AG09319 (cell line): ENCODE results near the gene CBFA2T2.

Experiments
- DNase-seq: peaks from one replicate; pipeline ENCODE4 v3.0.0-alpha.2; 2010; ENCODE audit warnings: low read depth; ENCODE audit errors: extremely low read depth
- CTCF ChIP-seq: IDR thresholded peaks from 2 replicates; pipeline ENCODE4 v1.5.1; 2011; ENCODE audit warnings: low read depth, mild to moderate bottlenecking, inconsistent platforms, low read length, moderate library complexity

Gene CBFA2T2

GRCh38 chr20:33668466-33669155 is 178.7 kb downstream of the CBFA2T2 start:
- DNase-seq: no peak
- TF ChIP-seq CTCF: no peak

- DNase-seq: no peak
- no peak for TF ChIP-seq CTCF
Measured at GRCh38 chr20:33669224-33669623, 179.3 kb downstream of the CBFA2T2 start.

DNA sequence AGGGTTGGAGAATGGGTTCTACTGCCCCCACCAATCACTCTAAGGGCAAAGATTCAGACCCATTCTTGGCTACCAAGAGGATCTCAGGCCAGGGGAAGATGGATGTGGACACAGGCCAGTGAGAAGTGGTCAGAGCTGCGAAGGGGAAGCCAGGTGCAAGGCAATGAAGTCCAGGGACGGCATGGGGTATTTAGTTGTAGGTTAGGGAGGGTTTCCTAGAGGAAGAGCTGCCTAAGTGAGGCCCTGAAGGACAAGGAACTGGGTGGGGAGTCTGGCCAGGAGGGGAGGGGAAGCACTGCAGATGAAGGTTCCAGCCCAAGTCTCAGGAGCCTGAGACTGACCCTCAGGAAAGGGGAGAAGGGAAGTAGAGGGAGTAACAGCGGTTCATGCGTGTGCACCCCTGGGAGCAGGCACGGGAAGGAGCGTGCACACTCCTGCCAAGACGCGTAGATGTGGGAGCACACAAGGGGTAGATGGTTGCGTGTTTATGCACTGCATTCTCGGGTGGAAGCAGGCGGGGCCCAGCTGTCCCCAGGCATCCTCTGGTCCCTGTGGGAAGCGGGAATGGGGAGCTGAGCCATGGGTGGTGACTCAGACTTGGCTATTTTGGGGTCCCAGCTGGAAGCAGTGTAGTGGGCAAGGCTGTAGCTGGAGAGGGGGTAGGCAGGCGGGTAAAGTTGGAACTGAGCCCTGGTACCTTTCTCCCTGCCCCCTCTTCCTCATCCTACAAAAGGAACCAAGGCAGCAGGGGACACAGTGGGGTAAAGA is 180.2 kb downstream of the CBFA2T2 start:
- no peak for DNase-seq
- TF ChIP-seq CTCF: no peak

DNA sequence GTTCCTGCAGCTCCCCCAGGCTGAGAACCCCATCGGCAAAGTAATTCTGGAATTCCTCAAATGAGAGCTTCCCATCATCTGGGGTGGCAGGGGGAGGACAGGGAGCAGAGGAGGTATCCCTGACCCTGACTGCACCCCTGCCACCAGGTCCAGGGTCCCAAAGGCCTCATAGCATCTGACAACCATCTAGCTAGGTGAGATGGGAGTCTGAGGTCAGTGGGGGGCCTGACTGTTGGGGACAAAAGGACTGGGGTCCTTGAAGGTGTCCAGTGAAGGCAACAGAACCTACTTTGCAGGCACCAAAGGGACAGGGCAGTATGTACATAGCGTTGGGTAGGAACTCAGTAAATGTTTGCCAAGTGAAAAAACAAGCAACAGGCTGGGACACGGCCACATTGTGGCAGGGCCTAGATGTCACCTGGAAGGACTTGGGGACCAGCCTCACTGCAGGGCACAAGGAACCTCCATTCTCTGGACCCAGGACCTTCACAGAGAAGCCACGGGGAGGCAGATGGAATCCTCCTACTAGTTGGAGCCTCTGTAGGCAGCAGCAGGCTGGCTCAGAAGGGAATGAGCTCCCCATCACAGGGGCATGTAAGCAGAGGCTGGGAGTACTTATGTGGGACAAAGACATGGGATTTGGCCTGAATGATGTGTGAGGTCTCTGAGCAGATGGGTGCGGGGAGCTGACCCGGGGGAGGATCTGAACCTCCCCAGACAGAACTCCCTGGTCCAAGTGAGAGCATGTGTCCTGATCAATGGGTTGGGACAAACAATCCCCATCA is 181.0 kb downstream of the CBFA2T2 start:
- DNase-seq: no peak
- no peak for TF ChIP-seq CTCF

DNA sequence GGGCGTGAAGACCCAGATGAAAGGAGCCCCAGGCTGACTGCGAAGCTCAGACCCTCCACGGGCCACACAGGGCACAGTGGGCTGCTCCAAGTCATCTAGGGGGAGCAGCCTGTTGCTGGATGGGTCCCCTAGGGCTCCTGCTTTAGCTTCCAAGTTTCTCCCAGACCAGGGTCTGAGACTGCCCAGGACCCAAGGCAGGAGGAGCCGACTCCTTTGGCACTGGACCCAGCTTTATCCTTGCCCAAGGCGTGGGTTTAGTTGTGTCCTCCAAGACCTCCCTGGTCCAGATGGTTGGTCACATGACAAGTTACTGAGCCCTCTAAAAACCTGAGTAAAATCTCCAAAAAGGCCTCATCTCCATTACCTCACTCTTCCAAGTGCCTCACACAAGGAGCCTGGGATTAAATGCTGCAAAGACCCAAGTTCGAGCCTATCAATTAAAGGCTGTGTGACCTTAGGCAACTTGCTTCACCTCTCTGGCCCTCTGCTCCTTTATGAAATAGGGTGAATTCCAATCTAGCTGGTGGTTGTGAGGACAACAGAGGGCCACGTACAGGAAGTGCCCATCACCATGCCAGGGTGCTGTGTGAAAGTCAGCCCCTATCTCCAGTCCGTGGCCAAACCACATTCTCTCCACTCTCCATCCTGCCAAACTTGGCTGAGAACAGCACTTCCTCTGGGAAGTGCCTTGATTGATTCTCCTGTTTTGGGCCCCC is 181.8 kb downstream of the CBFA2T2 start:
- TF ChIP-seq CTCF: no peak
- no peak for DNase-seq

DNA sequence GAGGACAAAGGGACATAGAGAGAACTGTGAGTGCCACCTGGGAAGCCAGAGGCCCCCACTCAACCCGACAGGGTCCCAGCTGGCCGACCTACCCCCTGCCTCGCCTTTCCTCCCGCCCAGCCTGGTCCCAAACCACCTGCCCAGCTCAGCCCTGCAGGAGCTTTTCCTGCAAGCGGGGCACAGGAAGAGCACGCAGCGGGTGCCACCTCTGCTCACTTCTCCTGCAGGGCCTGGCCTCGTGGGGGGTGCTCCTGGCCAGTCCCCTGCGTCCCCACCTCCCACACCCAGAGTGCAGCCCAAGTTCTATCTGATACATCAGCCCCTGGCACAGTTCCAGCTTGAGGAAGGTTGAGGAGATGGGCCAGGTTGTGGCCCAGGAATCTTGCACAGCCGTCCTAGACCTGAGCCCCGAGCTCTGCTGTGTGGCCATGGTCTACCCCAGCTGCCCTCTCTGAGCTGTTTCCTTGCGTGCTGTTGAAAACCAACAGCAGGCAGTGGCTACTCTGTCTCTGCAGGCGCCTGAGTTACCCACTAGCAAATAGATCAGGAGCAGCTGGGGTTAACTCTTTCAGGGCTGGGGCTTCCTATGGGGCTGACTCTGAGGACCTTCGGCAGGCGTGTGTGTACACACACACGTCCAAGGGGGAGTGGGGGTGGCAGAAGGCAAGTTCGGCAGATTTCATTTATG is 182.7 kb downstream of the CBFA2T2 start:
- no peak for TF ChIP-seq CTCF
- DNase-seq: no peak
